Measurements from ENCODE around the gene TCF4. TPM values are rescaled to one million over a fixed set of nuclear protein-coding genes. Genes with fewer than 3 reads are reported as not detected.

The TCF4 gene
- total RNA-seq, 2 experiments from 2014 or later: 0.28 to 0.45 TPM

GRCh38 chr18:55515941-55516710 is 71.9 kb downstream of the TCF4 start:
- Mint-ChIP-seq H3K4me3 (no peak overlapping the region), H3K4me1 (no peaks in the 10 kb centered on the region), H3K27ac (no peak overlapping the region), H3K36me3 (ENCODE audit: low read depth) (no peaks in the 10 kb centered on the region), H3K9me3 (no peaks in the 10 kb centered on the region), H3K27me3 (no peaks in the 10 kb centered on the region)
- ChIA-PET POLR2A (no interaction called here), CTCF (no interaction called here)
- no peak for DNase-seq

GRCh38 chr18:55515214-55515613 is 72.8 kb downstream of the TCF4 start:
- ChIA-PET CTCF (no interaction called here), POLR2A (no interaction called here)
- Mint-ChIP-seq H3K4me3 (no peak overlapping the region), H3K4me1 (no peaks in the 10 kb centered on the region), H3K9me3 (no peaks in the 10 kb centered on the region), H3K36me3 (ENCODE audit: low read depth) (no peaks in the 10 kb centered on the region), H3K27ac (no peak overlapping the region), H3K27me3 (no peaks in the 10 kb centered on the region)
- no peak for DNase-seq

GRCh38 chr18:55513161-55513560 is 74.8 kb downstream of the TCF4 start:
- no peaks in the 10 kb centered on the region for H3K36me3 Mint-ChIP-seq (ENCODE audit: low read depth)
- CTCF ChIA-PET: no interaction called here
- POLR2A ChIA-PET: no interaction called here
- H3K4me1 Mint-ChIP-seq: no peaks in the 10 kb centered on the region
- H3K4me3 Mint-ChIP-seq: no peak overlapping the region
- H3K27ac Mint-ChIP-seq: no peak overlapping the region
- no peaks in the 10 kb centered on the region for H3K9me3 Mint-ChIP-seq
- DNase-seq: no peak
- H3K27me3 Mint-ChIP-seq: no peaks in the 10 kb centered on the region

GRCh38 chr18:55511277-55511676 is 76.7 kb downstream of the TCF4 start:
- Mint-ChIP-seq H3K27me3 (no peaks in the 10 kb centered on the region), H3K9me3 (no peaks in the 10 kb centered on the region), H3K4me1 (no peaks in the 10 kb centered on the region), H3K27ac (no peak overlapping the region), H3K4me3 (no peak overlapping the region), H3K36me3 (ENCODE audit: low read depth) (no peaks in the 10 kb centered on the region)
- DNase-seq: no peak
- POLR2A ChIA-PET: no interaction called here
- CTCF ChIA-PET: no interaction called here

GRCh38 chr18:55510809-55511208 is 77.2 kb downstream of the TCF4 start:
- Mint-ChIP-seq H3K4me1 (no peaks in the 10 kb centered on the region), H3K36me3 (ENCODE audit: low read depth) (no peaks in the 10 kb centered on the region), H3K9me3 (no peaks in the 10 kb centered on the region), H3K27me3 (no peaks in the 10 kb centered on the region), H3K27ac (no peak overlapping the region), H3K4me3 (no peak overlapping the region)
- ChIA-PET POLR2A (no interaction called here), CTCF (no interaction called here)
- no peak for DNase-seq

- Mint-ChIP-seq H3K36me3 (ENCODE audit: low read depth) (no peaks in the 10 kb centered on the region), H3K27me3 (no peaks in the 10 kb centered on the region), H3K4me3 (no peak overlapping the region), H3K27ac (no peak overlapping the region), H3K9me3 (no peaks in the 10 kb centered on the region), H3K4me1 (no peaks in the 10 kb centered on the region)
- CTCF ChIA-PET: no interaction called here
- POLR2A ChIA-PET: no interaction called here
- no peak for DNase-seq
These were observed 78.2 kb downstream of the TCF4 start for GRCh38 chr18:55509631-55510324.

GRCh38 chr18:55508651-55509050 is 79.3 kb downstream of the TCF4 start:
- no peak overlapping the region for H3K4me3 Mint-ChIP-seq
- H3K9me3 Mint-ChIP-seq: peaks cover 2% of the 10 kb centered on the region
- no peak for DNase-seq
- POLR2A ChIA-PET: no interaction called here
- H3K27ac Mint-ChIP-seq: no peak overlapping the region
- CTCF ChIA-PET: no interaction called here
- H3K4me1 Mint-ChIP-seq: no peaks in the 10 kb centered on the region
- no peaks in the 10 kb centered on the region for H3K27me3 Mint-ChIP-seq
- no peaks in the 10 kb centered on the region for H3K36me3 Mint-ChIP-seq (ENCODE audit: low read depth)

GRCh38 chr18:55506074-55506473 is 81.9 kb downstream of the TCF4 start:
- no peak for DNase-seq
- ChIA-PET POLR2A (no interaction called here), CTCF (no interaction called here)
- H3K4me1 Mint-ChIP-seq: no peaks in the 10 kb centered on the region
- no peaks in the 10 kb centered on the region for H3K36me3 Mint-ChIP-seq (ENCODE audit: low read depth)
- no peak overlapping the region for H3K4me3 Mint-ChIP-seq
- H3K9me3 Mint-ChIP-seq: peaks cover 2% of the 10 kb centered on the region
- peaks cover 5% of the 10 kb centered on the region for H3K27me3 Mint-ChIP-seq
- H3K27ac Mint-ChIP-seq: no peak overlapping the region

- CTCF ChIA-PET: no interaction called here
These were observed 83.2 kb downstream of the TCF4 start for GRCh38 chr18:55504808-55505207.

GRCh38 chr18:55503167-55503820 is 84.7 kb downstream of the TCF4 start:
- Mint-ChIP-seq H3K4me3 (no peak overlapping the region), H3K4me1 (no peaks in the 10 kb centered on the region), H3K27ac (no peak overlapping the region), H3K9me3 (peaks cover 2% of the 10 kb centered on the region), H3K27me3 (peaks cover 5% of the 10 kb centered on the region), H3K36me3 (ENCODE audit: low read depth) (no peaks in the 10 kb centered on the region)
- ChIA-PET POLR2A (no interaction called here), CTCF (no interaction called here)
- DNase-seq: no peak

More at GRCh38 chr18:55504808-55505207, 83.2 kb downstream of the TCF4 start:
- Mint-ChIP-seq H3K9me3 (peaks cover 2% of the 10 kb centered on the region), H3K4me3 (no peak overlapping the region), H3K36me3 (ENCODE audit: low read depth) (no peaks in the 10 kb centered on the region), H3K27me3 (peaks cover 5% of the 10 kb centered on the region), H3K4me1 (no peaks in the 10 kb centered on the region), H3K27ac (no peak overlapping the region)
- POLR2A ChIA-PET: no interaction called here
- DNase-seq: no peak

- Mint-ChIP-seq H3K27ac (no peak overlapping the region), H3K4me3 (no peak overlapping the region), H3K27me3 (peaks cover 5% of the 10 kb centered on the region), H3K36me3 (ENCODE audit: low read depth) (no peaks in the 10 kb centered on the region), H3K4me1 (no peaks in the 10 kb centered on the region), H3K9me3 (peaks cover 2% of the 10 kb centered on the region)
- CTCF ChIA-PET: interaction anchor here (0.7 kb wide), 1 partner anchor 579 kb away, joined by 4 read pairs; no protein-coding TSS in a partner anchor
- no peak for DNase-seq
- POLR2A ChIA-PET: no interaction called here
These were observed 85.8 kb downstream of the TCF4 start for GRCh38 chr18:55501982-55502710.

GRCh38 chr18:55501579-55501978 is 86.4 kb downstream of the TCF4 start:
- H3K4me3 Mint-ChIP-seq: no peak overlapping the region
- H3K27ac Mint-ChIP-seq: no peak overlapping the region
- H3K36me3 Mint-ChIP-seq (ENCODE audit: low read depth): no peaks in the 10 kb centered on the region
- peaks cover 2% of the 10 kb centered on the region for H3K9me3 Mint-ChIP-seq
- POLR2A ChIA-PET: no interaction called here
- CTCF ChIA-PET: interaction anchor here (0.7 kb wide), 1 partner anchor 579 kb away, joined by 4 read pairs; no protein-coding TSS in a partner anchor
- no peak for DNase-seq
- H3K4me1 Mint-ChIP-seq: no peaks in the 10 kb centered on the region
- H3K27me3 Mint-ChIP-seq: peaks cover 5% of the 10 kb centered on the region

- DNase-seq: no peak
- H3K4me3 Mint-ChIP-seq: no peak overlapping the region
- no peak overlapping the region for H3K27ac Mint-ChIP-seq
- CTCF ChIA-PET: no interaction called here
- H3K9me3 Mint-ChIP-seq: peaks cover 2% of the 10 kb centered on the region
- POLR2A ChIA-PET: no interaction called here
- H3K36me3 Mint-ChIP-seq (ENCODE audit: low read depth): no peaks in the 10 kb centered on the region
- H3K27me3 Mint-ChIP-seq: peaks cover 5% of the 10 kb centered on the region
- no peaks in the 10 kb centered on the region for H3K4me1 Mint-ChIP-seq
These were observed 87.5 kb downstream of the TCF4 start for GRCh38 chr18:55500316-55501086.

Measured in activated CD4-positive, alpha-beta memory T cell treated with anti-CD3 and anti-CD28 coated beads, Interleukin-2, amount 10 ng/mL, durations not matched to agents 7 days and 5 days (primary cell).